Measurements from ENCODE around the gene AKAP12.

Gene AKAP12

DNA sequence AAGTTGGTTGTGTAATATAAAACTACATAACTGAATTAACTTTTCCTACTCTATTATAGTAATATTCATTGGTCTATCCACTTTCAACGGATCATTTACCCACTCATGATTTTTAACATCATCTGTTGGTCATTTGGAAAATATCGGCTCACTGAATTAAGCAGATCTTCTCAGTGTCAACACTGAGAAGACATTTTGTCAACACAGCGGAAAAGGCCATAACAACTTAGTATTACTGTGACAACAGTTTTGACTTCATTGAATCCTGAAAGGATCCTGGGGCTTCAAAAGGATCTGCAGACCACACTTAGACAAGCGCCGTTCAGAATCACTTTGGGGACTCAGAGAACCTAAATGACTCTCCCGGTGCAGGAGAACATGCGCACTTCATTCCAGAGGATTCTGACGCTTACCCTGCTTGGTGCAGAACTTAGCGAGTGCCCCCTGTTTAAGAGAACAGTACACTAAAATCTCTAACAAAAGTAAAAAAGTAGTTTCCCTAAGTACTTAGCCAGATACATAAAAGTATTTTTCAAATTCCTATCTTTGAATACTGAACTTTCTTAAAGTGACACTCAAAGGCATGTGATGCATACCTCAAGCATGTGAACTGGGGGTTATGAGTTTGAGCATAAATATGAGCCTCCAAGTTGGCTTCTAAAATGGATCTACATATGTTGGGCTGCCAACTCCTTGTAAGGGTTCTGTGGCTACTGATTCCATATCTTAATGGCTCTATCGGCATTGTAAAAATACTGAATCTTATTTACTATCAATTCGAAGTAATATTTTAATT lies 147.6 kb downstream of the AKAP12 start:
- DNase-seq = no peak

GRCh38 chr6:151388236-151388635 lies 148.5 kb downstream of the AKAP12 start:
- DNase-seq = no peak

GRCh38 chr6:151388997-151389617 lies 149.3 kb downstream of the AKAP12 start:
- no peak for DNase-seq

DNA sequence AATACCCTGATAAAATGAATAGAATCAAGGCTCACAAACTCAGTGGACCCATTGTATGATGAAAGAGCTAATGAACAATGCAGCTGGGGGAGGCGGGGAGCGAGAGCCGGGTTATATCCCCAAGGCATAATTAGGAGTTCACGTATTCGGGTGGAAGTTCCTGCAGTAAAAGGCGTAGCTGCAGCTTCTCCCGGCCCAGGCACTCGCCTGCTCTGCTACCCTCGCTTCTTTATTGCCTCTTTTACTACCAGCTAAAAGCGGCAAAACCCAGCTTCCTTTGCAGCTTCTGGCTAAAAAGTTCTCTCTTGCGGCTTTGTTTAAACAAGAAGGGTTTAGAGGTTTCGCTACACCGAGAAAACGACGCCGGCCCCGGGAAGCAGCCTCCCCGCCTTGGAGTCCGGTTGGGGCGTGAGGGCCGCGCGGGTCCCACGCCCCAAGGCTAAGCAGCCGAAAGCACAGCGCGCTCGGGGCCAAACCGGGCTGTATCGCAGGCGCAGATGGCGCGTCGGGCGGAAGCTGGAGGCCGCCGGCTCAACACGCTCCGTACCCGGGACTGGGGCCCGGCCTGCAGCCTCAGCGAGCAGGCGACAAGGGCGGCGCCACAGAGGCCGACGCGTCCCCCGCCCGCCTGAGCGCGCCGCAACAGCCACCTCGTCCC lies 150.0 kb downstream of the AKAP12 start:
- peak; percentile 32 for DNase-seq

DNA sequence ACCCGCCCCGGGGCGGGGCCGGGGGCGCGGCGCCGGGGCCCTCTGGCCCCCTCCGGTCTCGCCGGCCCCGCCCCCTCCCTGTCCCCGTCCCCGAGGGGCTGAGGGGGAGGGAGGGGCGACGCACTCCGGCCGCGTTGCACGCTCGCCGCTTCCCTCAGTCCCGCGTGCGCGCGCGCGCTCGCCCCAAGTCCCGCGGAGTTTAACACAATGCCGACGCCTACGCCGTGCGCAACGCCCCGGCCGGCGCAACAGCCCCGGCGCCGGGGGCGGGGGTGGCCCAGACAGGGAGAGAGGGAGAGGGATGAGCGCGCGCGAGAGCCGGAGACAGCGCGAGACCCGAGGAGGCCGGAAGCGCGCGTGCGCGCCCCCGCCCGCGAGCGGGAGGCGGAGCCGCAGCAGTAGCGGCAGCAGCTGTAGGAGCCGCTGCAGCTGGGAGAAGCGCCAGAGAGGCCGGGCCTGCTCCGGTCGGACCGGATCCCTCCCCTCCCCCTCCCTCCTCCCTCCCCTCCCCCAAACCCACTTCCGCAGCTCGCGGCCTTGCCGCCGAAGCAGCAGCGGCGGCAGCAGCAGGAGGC lies 150.6 kb downstream of the AKAP12 start:
- peak; percentile 95 for DNase-seq

- peak; percentile 31 for DNase-seq
Observed at GRCh38 chr6:151390851-151391470, 151.2 kb downstream of the AKAP12 start.

- peak; percentile 69 for DNase-seq
Observed at GRCh38 chr6:151391471-151392413, 152.0 kb downstream of the AKAP12 start, which contains the start of gene ZBTB2. Gene ZBTB2 (minus strand): TSS chr6:151391559. CDS start chr6:151373637, 17,922 bp downstream.

DNA sequence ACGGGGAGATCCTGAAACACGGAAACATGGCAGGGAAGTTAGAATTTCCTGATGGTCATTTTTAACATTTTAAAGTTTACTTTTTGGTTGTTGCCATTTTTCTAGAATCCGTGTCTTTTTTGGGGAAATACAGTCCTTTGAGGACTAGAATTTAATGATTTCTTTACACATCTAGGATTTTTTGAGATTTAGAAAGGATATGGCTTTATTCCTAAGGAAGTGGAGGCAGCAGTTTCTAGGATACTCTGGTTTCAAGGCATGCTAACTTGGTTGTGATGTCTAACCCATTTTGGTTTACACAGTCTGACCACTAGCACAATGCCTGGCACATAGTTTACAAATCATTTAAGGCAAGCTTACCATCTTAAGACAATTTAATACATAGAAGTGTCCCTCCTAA lies 152.7 kb downstream of the AKAP12 start:
- DNase-seq = no peak

DNA sequence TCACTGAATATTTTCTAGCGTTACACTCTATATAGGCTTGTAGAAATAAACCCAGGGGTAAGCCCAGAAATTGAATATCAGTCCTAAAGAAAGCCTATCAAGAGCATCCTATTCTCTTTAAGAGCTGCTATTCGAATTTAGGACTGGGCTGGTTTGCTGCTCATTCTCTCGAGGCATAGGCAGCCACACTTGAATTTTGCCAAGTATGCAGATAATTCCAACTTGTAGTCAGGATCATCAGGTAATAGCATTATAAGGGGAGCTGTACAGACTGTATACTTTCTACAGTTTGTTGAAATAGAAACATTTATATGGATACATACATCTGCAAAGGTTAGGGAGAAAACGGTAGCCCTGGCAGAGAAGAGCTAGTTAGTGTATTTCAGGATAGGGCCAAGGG lies 153.6 kb downstream of the AKAP12 start:
- DNase-seq = no peak

DNA sequence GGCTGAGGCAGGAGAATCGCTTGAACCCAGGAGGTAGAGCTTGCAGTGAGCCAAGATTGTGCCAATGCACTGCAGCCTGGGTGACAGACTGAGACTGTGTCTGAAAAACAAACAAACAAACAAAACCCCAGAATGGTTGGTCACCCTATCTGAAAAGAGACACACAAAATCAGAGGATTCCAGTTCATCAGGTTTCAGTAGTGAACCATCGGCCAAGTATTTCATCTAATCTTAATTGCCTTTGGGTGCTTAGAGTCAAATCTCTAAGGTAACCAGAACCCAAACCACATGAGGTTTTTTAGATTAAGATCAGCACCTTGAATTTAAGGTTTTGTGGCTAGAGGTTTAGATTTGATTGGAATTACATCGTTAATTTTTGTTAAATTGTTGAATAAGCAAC lies 159.9 kb downstream of the AKAP12 start:
- DNase-seq = no peak

GRCh38 chr6:151400473-151400872 lies 160.7 kb downstream of the AKAP12 start:
- no peak for DNase-seq

DNA sequence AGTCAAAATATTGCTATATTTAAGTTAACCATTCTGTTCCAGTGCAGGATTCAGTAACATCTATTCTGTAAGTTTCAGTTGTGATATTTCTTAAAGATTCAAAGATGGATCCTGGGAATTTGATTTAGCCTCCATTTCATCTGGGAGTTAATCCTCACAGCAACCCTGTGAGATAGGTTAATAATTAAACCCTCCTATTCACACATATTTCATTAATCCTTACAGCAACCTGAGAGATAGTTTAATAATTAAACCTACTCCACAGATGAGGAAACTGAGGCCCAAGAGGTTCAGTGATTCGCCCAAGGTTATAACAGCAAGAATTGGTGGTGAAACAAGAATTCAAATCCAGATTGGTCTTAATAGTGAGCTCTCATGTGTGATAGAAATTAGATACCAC lies 162.5 kb downstream of the AKAP12 start:
- DNase-seq = no peak

- DNase-seq = no peak
Observed at GRCh38 chr6:151403919-151404308, 164.1 kb downstream of the AKAP12 start.
